ENCODE measurements around the gene ARHGEF38. TPM values are rescaled to one million over a fixed set of nuclear protein-coding genes. Genes with fewer than 3 reads are reported as not detected.

Gene ARHGEF38, protein sequence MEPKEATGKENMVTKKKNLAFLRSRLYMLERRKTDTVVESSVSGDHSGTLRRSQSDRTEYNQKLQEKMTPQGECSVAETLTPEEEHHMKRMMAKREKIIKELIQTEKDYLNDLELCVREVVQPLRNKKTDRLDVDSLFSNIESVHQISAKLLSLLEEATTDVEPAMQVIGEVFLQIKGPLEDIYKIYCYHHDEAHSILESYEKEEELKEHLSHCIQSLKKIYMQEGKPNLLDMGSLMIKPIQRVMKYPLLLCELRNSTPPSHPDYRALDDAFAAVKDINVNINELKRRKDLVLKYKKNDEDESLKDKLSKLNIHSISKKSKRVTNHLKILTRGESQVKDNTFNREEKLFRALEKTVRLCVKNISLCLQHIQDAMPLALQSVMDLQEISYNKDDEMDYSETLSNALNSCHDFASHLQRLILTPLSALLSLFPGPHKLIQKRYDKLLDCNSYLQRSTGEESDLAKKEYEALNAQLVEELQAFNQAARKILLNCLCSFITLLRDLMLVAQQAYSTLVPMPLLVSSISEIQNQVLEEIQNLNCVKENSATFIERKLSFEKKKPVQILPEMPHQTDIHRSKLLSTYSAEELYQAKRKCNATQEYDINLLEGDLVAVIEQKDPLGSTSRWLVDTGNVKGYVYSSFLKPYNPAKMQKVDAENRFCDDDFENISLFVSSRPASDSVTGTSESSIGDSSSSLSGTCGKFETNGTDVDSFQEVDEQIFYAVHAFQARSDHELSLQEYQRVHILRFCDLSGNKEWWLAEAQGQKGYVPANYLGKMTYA
- polyA plus RNA-seq (2012; rRNA removed), result 0.02 TPM in 1 of 2 replicates, not detected in the other
- polyA plus RNA-seq (2012; cell fraction: cytosol; rRNA removed), result 0.01 TPM in 1 of 2 replicates, not detected in the other
- polyA plus RNA-seq (2012; cell fraction: nucleus; rRNA removed), result not detected in 2 replicates

DNA sequence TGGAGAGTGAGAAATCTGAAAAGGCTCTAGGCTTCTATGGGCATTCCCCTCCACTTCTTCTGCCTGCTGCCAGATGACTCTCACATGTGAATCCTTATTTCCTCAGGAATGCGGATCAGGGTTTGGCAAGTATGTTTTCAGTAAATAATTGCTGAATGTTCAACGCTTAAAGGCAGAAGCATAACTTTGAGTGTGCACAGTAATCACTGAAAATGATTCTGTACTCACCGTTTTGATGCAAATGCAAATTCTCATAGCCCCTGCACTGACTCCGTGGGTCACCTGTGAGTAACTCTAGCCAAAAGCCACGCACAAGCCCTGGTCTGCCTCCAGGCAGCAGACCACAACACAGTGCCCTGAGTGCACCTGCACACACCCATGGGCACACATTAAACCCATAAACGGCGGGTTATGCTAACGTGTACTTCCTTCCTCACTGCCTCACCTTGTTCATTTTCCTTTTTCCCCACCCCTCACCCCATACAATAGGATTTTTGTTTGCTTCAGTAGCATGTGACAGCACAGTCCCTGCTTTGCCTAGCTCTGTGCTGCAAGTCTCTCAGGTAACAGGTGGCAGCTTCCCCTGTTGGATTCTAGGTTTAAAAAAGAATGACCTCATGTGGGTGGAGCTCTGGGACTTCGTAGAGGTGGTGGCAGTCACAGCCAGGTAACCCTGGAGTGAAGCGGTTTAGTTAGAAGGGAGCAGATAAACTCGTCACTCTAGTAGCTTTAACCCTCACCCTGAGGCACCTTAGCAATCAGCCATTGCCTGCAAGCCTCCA, at the start of gene ARHGEF38:
TSS of gene ARHGEF38 (plus strand) at position 656 of the 782 bp plus-strand sequence. CDS start 146 bp downstream, outside the sequence.
- Histone ChIP-seq H4K20me1 (ENCODE audit: insufficient read depth) (no peaks in the 10 kb centered on the region), H3K9ac (no peak within 1 kb of the TSS), H3K4me3 (ENCODE audit: low read depth in 2 of 2, low read length in 1 of 2) (no peak within 1 kb of the TSS), H2AFZ (ENCODE audit: low read depth) (no peak within 1 kb of the TSS), H3K36me3 (replicated peaks in 1 of 2; ENCODE audit: control insufficient read depth in 1 of 2, insufficient read depth in 2 of 2, low read length in 1 of 2) (no peaks in the 10 kb centered on the region), H3K27ac (ENCODE audit: low read depth in 2 of 2, low read length in 1 of 2) (no peak within 1 kb of the TSS), H3K79me2 (ENCODE audit: insufficient read depth) (no peaks in the 10 kb centered on the region), H3K27me3 (ENCODE audit: insufficient read depth) (no peaks in the 10 kb centered on the region), H3K9me3 (no peaks in the 10 kb centered on the region), H3K4me2 (no peak within 1 kb of the TSS), H3F3A (replicated peaks; ENCODE audit: insufficient read depth) (peaks cover 8% of the 10 kb centered on the region), H3K9me2 (no peaks in the 10 kb centered on the region), H3K4me1 (ENCODE audit: control insufficient read depth in 1 of 2, insufficient read depth in 2 of 2, low read depth in 1 of 2, low read length in 1 of 2) (no peaks in the 10 kb centered on the region; a peak in 2 of 4 replicates)
- 69% methylated on average over 11 of the region's 11 CpGs for WGBS (ENCODE audit: low lambda C conversion rate)
- ChIA-PET CTCF (no interaction called here), POLR2A (no interaction called here)
- TF ChIP-seq FOXJ3 (CRISPR knock-in tag; IDR thresholded peaks at IDR 0.05) (no peak), NFIC (IDR thresholded peaks at IDR 0.05; ENCODE audit: borderline replicate concordance) (no peak), TAF1 (IDR thresholded peaks at IDR 0.05; ENCODE audit: borderline replicate concordance, low read depth, low read length) (no peak), RXRA (IDR thresholded peaks at IDR 0.05; ENCODE audit: borderline replicate concordance, low read depth) (no peak), FOXM1 (IDR thresholded peaks at IDR 0.05; ENCODE audit: low read depth) (no peak), RCOR1 (IDR thresholded peaks at IDR 0.05; ENCODE audit: low read length) (no peak), GABPA (IDR thresholded peaks at IDR 0.05; ENCODE audit: low read depth) (no peak), EP300 (IDR thresholded peaks at IDR 0.05; ENCODE audit: borderline replicate concordance in 1 of 2, low read depth in 1 of 2, low read length in 1 of 2) (no peak), MEF2A (IDR thresholded peaks at IDR 0.05; ENCODE audit: borderline replicate concordance, low read depth) (no peak), CHD2 (IDR thresholded peaks at IDR 0.05; ENCODE audit: low read length, partially characterized antibody) (no peak)
- TF ChIP-seq, protein P1, sequence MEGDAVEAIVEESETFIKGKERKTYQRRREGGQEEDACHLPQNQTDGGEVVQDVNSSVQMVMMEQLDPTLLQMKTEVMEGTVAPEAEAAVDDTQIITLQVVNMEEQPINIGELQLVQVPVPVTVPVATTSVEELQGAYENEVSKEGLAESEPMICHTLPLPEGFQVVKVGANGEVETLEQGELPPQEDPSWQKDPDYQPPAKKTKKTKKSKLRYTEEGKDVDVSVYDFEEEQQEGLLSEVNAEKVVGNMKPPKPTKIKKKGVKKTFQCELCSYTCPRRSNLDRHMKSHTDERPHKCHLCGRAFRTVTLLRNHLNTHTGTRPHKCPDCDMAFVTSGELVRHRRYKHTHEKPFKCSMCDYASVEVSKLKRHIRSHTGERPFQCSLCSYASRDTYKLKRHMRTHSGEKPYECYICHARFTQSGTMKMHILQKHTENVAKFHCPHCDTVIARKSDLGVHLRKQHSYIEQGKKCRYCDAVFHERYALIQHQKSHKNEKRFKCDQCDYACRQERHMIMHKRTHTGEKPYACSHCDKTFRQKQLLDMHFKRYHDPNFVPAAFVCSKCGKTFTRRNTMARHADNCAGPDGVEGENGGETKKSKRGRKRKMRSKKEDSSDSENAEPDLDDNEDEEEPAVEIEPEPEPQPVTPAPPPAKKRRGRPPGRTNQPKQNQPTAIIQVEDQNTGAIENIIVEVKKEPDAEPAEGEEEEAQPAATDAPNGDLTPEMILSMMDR (IDR thresholded peaks at IDR 0.05), result no peak
- TF ChIP-seq, protein P2, sequence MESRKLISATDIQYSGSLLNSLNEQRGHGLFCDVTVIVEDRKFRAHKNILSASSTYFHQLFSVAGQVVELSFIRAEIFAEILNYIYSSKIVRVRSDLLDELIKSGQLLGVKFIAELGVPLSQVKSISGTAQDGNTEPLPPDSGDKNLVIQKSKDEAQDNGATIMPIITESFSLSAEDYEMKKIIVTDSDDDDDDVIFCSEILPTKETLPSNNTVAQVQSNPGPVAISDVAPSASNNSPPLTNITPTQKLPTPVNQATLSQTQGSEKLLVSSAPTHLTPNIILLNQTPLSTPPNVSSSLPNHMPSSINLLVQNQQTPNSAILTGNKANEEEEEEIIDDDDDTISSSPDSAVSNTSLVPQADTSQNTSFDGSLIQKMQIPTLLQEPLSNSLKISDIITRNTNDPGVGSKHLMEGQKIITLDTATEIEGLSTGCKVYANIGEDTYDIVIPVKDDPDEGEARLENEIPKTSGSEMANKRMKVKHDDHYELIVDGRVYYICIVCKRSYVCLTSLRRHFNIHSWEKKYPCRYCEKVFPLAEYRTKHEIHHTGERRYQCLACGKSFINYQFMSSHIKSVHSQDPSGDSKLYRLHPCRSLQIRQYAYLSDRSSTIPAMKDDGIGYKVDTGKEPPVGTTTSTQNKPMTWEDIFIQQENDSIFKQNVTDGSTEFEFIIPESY (IDR thresholded peaks at IDR 0.05; ENCODE audit: borderline replicate concordance, low read depth), result no peak
- DNase-seq, result no peak
